Suprapubic skin (tissue), 4 donors: ENCODE results near the gene MAGEF1. TPM values are rescaled to one million over a fixed set of nuclear protein-coding genes. Genes with fewer than 3 reads are reported as not detected.
A peak's percentile ranks its signal among the peaks of the same experiment; 100 is the strongest.

Experiments
- DNase-seq, 2 donors: peaks; one replicate each; pipeline ENCODE4 v3.0.0-alpha.2; 2019; ENCODE audit warnings: low spot score in 2 of 2
- H3K27ac ChIP-seq: fragments of 200-600 bp; sonication (generic); one replicate; pipeline ENCODE4 v1.5.1; 2019
- H3K27me3 ChIP-seq: fragments of 200-600 bp; sonication (generic); one replicate; pipeline ENCODE4 v1.5.1; 2019
- H3K36me3 ChIP-seq: fragments of 200-600 bp; sonication (generic); one replicate; pipeline ENCODE4 v1.5.1; 2019
- H3K4me1 ChIP-seq: fragments of 200-600 bp; sonication (generic); one replicate; pipeline ENCODE4 v1.5.1; 2019
- H3K4me3 ChIP-seq: fragments of 200-600 bp; sonication (generic); one replicate; pipeline ENCODE4 v1.5.1; 2019; ENCODE audit warnings: mild to moderate bottlenecking
- H3K9me3 ChIP-seq: fragments of 200-600 bp; sonication (generic); one replicate; pipeline ENCODE4 v1.5.1; 2019
- EP300 ChIP-seq: sonication (generic); formaldehyde crosslinking; IDR thresholded peaks from one replicate; pipeline ENCODE4 v1.6.1; 2017; ENCODE audit warnings: antibody characterized with exemption
- POLR2A ChIP-seq, 2 donors: fragments of 450-650 bp; IDR thresholded peaks; one replicate each; pipeline ENCODE4 v1.6.1; 2017; ENCODE audit warnings: antibody characterized with exemption in 2 of 2, mild to moderate bottlenecking in 2 of 2, moderate library complexity in 2 of 2
- POLR2AphosphoS5 ChIP-seq, 3 donors: sonication (generic); formaldehyde crosslinking; IDR thresholded peaks; one replicate each; pipeline ENCODE4 v1.6.1; 2017; ENCODE audit warnings: antibody characterized with exemption in 3 of 3
- WGBS: methylation state at CpG from one replicate; pipeline ENCODE4 v1.1.5; 2018; 5-methylcytosine and 5-hydroxymethylcytosine counted together
- total RNA-seq, 4 donors: library from RNA; depleted of rRNA; stranded (reverse); fragments of >200 nt; gene quantifications; one replicate each; pipeline ENCODE4 v1.1.0, GENCODE V29; 2016
- TF ChIP-seq, protein P1 (sequence below), 2 donors: fragments of 200-600 bp in 1 of 2; fragments of 450-650 bp in 1 of 2; sonication (generic) in 1 of 2; IDR thresholded peaks; one replicate each; pipeline ENCODE4 v1.5.1; 2016 to 2019; ENCODE audit warnings: antibody characterized with exemption in 2 of 2, mild to moderate bottlenecking in 1 of 2, moderate library complexity in 1 of 2

MAGEF1 gene
- total RNA-seq, 4 donors from 2014 or later = 12.8 to 26.5 (median 17.7) TPM

- Histone ChIP-seq H3K36me3 (no peaks in the 10 kb centered on the region), H3K27ac (no peak overlapping the region), H3K4me1 (peaks cover 48% of the 10 kb centered on the region), H3K9me3 (no peaks in the 10 kb centered on the region), H3K4me3 (no peak overlapping the region), H3K27me3 (no peaks in the 10 kb centered on the region)
- no peak for TF ChIP-seq POLR2AphosphoS5 (IDR thresholded peaks at IDR 0.05)
- TF ChIP-seq, protein P1, sequence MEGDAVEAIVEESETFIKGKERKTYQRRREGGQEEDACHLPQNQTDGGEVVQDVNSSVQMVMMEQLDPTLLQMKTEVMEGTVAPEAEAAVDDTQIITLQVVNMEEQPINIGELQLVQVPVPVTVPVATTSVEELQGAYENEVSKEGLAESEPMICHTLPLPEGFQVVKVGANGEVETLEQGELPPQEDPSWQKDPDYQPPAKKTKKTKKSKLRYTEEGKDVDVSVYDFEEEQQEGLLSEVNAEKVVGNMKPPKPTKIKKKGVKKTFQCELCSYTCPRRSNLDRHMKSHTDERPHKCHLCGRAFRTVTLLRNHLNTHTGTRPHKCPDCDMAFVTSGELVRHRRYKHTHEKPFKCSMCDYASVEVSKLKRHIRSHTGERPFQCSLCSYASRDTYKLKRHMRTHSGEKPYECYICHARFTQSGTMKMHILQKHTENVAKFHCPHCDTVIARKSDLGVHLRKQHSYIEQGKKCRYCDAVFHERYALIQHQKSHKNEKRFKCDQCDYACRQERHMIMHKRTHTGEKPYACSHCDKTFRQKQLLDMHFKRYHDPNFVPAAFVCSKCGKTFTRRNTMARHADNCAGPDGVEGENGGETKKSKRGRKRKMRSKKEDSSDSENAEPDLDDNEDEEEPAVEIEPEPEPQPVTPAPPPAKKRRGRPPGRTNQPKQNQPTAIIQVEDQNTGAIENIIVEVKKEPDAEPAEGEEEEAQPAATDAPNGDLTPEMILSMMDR (IDR thresholded peaks at IDR 0.05) = no peak
- no peak for TF ChIP-seq EP300
- no peak for DNase-seq
- WGBS = 100% methylated on average over 3 of the region's 11 CpGs
These were observed 46.2 kb upstream of the MAGEF1 start for GRCh38 chr3:184758056-184758455.

DNA sequence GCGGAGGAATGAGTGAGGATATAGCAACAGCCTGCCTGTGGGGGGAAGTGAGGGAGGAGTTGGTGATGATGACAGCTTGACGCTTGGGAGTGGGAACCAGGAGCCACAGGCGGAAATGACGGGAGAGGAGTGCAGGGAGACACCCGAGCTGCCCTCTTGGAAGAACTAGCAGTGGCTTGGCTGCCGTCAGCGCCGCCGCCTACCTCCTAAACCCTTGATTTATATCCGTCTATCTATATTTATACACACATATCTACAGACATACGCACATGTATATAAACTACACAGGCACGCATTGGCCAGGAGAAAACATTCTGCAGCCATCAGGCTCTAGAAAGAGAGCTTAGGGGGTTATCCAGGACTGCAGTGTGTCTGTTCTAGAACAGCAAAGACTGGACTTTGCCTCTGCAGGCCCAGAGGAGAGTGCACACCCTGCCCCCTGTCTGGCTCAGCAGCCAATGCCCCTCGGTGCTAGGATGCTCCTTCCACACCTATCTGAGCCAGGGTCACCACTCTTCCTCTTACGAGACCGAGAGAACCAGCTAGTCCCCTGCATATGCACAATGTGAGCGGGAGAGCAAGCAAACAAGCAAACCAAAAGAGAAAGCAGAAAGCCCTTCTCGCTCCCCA is 45.3 kb upstream of the MAGEF1 start:
- peak; percentile 85 to 88 for DNase-seq
- Histone ChIP-seq H3K27ac (peak overlapping the region; percentile 69), H3K4me3 (peak overlapping the region; percentile 2), H3K4me1 (peaks cover 48% of the 10 kb centered on the region), H3K36me3 (no peaks in the 10 kb centered on the region), H3K9me3 (no peaks in the 10 kb centered on the region), H3K27me3 (no peaks in the 10 kb centered on the region)
- TF ChIP-seq EP300 (no peak), POLR2AphosphoS5 (IDR thresholded peaks at IDR 0.05) (no peak), POLR2A (IDR thresholded peaks at IDR 0.05) (no peak)
- TF ChIP-seq, protein P1 (IDR thresholded peaks at IDR 0.05) = no peak
- 29% methylated on average over 17 of the region's 17 CpGs for WGBS

DNA sequence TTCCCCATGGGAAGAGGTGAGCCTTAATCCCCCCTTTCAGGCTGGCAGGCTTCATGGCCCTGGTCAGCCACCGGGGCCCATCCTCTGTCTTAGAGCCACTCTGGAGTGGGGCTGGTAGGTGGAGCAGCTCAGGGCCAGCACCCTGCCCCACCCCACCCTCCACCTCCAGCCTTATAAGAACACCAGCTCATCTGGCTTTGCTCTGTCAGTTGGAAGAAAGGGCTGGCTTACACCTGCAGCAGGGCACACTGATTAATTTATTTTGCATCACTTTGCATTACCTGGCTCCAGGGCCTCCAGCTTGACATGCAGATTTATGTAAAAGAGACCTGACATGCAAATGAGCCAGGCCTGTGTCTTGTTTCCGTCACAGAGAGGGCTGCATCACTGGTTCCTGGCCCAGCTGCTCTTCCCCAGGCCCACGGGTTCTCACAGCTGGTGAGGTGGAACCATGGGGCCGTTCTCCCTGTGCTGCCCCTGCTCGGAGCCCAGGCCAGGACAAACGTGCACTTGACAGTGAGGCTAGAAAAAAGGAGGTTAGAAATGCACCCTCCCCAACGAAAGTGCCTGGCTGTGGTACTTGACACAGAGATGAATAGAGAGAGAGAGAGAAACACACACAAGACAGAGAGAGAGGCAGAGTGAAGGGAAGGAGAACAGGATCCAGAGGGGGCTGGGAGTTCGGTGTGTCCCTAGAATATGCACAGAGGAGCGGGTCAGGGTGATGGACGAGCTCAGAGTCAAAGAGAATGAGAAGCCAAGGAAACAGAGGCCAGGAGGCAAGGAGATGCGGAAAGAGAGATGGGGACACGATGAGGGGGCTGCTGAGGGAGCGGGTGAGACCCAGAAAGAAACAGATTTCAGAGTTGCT is 44.5 kb upstream of the MAGEF1 start:
- Histone ChIP-seq H3K27me3 (no peaks in the 10 kb centered on the region), H3K9me3 (no peaks in the 10 kb centered on the region), H3K27ac (peak overlapping the region; percentile 69), H3K4me1 (peaks cover 42% of the 10 kb centered on the region), H3K4me3 (peak overlapping the region; percentile 2), H3K36me3 (no peaks in the 10 kb centered on the region)
- no peak for DNase-seq
- TF ChIP-seq POLR2AphosphoS5 (IDR thresholded peaks at IDR 0.05) (no peak), POLR2A (IDR thresholded peaks at IDR 0.05) (no peak), EP300 (no peak)
- TF ChIP-seq, protein P1 (IDR thresholded peaks at IDR 0.05) = no peak
- WGBS = 37% methylated on average over 11 of the region's 13 CpGs

DNA sequence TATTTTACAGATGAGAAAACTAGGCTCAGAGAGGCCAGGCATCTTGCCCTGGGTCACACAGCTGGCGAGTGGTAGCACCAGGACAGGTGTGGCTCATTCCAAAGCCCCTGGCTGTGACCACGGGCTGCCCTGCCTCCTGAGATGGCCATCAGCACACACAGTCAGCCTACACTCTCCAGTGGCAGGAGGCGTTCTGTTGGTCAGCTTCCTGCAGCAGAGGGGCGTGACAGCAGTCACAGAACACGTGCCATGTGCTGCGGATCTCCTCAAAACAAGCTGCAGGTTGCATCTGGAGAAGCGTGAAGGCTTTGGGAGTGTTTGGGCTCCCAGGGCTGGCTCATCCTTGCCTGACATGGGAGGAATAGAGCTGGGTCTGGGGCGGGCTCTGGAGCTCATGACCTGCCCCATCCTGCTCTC is 43.5 kb upstream of the MAGEF1 start:
- 79% methylated on average over 7 of the region's 8 CpGs for WGBS
- Histone ChIP-seq H3K27ac (no peak overlapping the region), H3K4me3 (no peak overlapping the region), H3K9me3 (no peaks in the 10 kb centered on the region), H3K36me3 (no peaks in the 10 kb centered on the region), H3K27me3 (no peaks in the 10 kb centered on the region), H3K4me1 (peaks cover 31% of the 10 kb centered on the region)
- TF ChIP-seq, protein P1 (IDR thresholded peaks at IDR 0.05) = no peak
- TF ChIP-seq EP300 (no peak), POLR2A (IDR thresholded peaks at IDR 0.05) (no peak), POLR2AphosphoS5 (IDR thresholded peaks at IDR 0.05) (no peak)
- DNase-seq = no peak

DNA sequence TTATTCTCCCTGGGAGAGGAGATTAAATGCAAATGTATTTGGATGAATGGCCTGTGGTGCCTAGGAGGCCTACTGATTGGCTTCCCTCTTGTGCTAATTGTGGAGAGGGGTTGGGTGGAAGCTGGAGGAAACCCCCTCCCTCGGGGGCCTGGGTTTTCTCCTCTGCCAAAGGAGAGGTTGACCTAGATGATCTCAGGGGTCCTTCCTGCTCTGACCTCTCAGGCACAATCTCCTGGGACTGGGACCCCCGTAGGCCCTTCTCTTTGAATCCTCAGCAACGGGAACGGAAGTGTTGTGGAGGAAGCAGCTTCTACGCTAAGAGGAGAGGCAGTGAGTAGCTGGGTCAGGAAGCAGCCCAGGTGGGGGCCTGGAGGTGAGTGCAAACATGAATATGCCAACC is 40.5 kb upstream of the MAGEF1 start:
- DNase-seq = no peak
- no peak overlapping the region for H3K4me3 ChIP-seq
- peaks cover 30% of the 10 kb centered on the region for H3K4me1 ChIP-seq
- WGBS = 80% methylated on average over 5 of the region's 5 CpGs
- H3K9me3 ChIP-seq = no peaks in the 10 kb centered on the region
- no peaks in the 10 kb centered on the region for H3K27me3 ChIP-seq
- H3K36me3 ChIP-seq = no peaks in the 10 kb centered on the region
- H3K27ac ChIP-seq = no peak overlapping the region
- no peak for TF ChIP-seq POLR2A (IDR thresholded peaks at IDR 0.05)
- no peak for TF ChIP-seq EP300
- TF ChIP-seq POLR2AphosphoS5 (IDR thresholded peaks at IDR 0.05) = no peak
- TF ChIP-seq, protein P1 (IDR thresholded peaks at IDR 0.05) = no peak
